ENCODE data around the gene GRK1.

DNA sequence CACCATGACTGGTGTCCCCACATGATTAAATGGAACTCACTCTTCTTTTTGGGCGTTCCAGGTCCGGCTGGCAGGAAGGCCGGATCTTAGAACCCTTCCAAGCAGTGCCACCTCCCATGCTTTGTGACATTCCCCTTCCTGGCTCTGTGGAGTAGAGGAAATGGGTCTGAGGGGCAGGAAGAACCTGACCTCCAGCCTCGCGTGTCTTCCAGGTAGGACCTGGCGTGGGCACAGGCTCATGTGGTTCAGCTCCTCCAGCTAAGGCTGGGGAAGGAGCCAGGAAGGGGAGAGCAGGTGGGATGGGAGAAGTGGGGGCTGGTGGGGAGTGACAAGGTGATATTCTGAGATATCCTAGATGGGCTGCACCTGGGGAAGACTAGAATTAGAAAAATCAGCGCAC lies 94.1 kb downstream of the GRK1 start:
- TF ChIP-seq, protein P1, sequence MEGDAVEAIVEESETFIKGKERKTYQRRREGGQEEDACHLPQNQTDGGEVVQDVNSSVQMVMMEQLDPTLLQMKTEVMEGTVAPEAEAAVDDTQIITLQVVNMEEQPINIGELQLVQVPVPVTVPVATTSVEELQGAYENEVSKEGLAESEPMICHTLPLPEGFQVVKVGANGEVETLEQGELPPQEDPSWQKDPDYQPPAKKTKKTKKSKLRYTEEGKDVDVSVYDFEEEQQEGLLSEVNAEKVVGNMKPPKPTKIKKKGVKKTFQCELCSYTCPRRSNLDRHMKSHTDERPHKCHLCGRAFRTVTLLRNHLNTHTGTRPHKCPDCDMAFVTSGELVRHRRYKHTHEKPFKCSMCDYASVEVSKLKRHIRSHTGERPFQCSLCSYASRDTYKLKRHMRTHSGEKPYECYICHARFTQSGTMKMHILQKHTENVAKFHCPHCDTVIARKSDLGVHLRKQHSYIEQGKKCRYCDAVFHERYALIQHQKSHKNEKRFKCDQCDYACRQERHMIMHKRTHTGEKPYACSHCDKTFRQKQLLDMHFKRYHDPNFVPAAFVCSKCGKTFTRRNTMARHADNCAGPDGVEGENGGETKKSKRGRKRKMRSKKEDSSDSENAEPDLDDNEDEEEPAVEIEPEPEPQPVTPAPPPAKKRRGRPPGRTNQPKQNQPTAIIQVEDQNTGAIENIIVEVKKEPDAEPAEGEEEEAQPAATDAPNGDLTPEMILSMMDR (conservative IDR thresholded peaks at IDR 0.05): no peak
- no peak for TF ChIP-seq ZFX (IDR thresholded peaks at IDR 0.05)

All from C4-2B (cell line).